ENCODE data around the gene SAMD11.
"Not testable (repeated sequence)": the region's sequence is repeated elsewhere in the genome, so short reads cannot be mapped to it uniquely, and the experiment has no call there.

The SAMD11 gene, protein sequence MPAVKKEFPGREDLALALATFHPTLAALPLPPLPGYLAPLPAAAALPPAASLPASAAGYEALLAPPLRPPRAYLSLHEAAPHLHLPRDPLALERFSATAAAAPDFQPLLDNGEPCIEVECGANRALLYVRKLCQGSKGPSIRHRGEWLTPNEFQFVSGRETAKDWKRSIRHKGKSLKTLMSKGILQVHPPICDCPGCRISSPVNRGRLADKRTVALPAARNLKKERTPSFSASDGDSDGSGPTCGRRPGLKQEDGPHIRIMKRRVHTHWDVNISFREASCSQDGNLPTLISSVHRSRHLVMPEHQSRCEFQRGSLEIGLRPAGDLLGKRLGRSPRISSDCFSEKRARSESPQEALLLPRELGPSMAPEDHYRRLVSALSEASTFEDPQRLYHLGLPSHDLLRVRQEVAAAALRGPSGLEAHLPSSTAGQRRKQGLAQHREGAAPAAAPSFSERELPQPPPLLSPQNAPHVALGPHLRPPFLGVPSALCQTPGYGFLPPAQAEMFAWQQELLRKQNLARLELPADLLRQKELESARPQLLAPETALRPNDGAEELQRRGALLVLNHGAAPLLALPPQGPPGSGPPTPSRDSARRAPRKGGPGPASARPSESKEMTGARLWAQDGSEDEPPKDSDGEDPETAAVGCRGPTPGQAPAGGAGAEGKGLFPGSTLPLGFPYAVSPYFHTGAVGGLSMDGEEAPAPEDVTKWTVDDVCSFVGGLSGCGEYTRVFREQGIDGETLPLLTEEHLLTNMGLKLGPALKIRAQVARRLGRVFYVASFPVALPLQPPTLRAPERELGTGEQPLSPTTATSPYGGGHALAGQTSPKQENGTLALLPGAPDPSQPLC

GRCh38 chr1:923131-923990 lies at the start of gene SAMD11:
TSS of gene SAMD11 (plus strand) at chr1:923923. CDS start at chr1:924432, 509 bp downstream.
- peak; percentile 48 for DNase-seq

DNA sequence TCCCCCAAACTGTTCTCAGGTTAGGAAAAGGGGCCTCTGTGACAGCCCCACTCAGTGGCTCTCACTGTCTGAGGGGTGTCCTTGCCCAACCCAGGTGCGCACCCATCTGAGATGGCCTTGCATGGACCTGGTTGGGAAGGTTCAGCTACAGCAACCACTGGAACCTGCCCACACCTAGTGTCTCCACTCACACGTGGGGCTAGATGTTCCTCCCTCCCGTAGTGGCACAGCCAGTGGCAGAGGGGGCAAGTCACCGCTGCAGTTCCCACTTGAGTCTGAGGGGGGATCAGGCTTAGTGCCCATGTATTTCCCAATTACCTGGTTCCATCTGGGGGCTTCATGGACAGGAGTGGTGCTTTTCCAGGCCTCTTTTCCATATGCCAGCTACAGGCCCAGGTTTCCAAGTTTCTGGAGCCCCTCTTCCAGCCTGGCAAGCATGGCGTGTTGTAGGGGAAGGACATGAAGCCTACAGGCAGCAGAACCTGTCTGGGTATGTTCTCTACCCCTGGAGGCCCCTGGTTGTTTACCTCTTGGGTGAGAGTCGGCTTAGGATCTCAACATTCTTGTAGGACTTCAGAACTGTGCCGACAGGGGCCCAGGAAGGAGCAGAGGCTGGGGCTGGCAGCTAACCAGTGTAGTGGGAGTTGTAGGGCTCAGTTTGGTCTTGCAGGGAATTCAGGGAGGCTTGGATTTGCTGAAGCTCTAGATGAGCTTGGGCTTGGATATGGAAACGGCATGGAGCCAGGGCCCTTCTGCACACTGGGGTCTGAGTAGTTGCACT lies 47.1 kb upstream of the SAMD11 start:
- DNase-seq = not testable (repeated sequence)

DNA sequence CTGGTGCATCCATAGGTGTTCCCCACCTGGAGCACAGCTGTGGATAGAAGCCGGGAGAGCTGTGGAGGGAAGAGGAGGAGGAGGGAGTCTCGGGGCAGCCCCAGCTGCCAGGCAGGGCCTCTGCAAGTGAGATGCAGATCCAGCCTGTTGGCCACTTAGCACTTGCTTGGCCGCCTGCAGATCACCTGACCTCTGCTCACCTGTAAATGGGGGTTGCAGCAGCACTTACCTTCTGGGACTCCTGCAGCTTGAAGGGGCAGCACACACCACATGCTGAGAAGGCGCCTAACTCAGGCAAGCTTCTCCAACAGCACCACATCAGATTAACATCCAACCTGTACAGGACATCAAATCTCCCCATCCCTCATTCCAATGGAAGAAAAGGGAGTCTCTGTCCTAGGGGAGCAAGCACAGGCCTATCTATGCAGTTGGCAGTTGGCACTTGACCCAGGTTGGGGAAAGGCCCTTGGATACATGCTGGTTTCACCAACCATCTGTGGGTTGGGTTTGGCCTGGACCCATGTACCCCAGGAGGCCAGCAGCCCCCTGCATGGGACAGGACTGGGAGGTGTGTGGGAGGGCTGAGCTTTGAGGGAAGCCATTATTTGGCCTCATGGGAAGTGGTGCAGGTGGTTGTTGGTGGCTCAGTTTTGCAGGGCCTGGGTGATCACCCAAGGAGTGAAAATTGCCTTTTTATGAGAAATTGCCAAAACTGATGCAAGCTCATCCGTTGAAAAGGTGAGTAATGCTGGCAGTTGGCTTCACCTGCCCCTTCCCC lies 46.3 kb upstream of the SAMD11 start:
- not testable (repeated sequence) for DNase-seq

DNA sequence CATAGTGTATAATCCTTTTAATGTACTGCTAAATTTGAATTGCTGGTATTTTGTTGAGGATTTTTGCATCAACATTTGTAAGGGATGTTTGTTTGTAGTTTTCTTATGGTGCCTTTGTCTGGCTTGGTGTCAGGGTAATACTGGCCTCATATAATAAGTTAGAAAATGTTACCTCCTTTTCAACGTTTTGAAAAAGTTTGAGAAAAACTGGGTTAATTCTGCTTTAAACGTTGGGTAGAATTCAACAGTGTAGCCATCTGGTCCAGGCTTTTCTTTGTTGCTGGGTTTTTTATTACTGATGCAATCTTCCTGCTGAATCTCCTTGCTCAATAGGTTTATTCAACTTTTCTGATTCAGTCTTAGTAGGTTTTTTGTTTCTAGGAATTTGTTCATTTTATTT lies 43.2 kb upstream of the SAMD11 start:
- peak; percentile 32 for DNase-seq

GRCh38 chr1:880915-881314 lies 42.8 kb upstream of the SAMD11 start:
- not testable (repeated sequence) for DNase-seq

DNA sequence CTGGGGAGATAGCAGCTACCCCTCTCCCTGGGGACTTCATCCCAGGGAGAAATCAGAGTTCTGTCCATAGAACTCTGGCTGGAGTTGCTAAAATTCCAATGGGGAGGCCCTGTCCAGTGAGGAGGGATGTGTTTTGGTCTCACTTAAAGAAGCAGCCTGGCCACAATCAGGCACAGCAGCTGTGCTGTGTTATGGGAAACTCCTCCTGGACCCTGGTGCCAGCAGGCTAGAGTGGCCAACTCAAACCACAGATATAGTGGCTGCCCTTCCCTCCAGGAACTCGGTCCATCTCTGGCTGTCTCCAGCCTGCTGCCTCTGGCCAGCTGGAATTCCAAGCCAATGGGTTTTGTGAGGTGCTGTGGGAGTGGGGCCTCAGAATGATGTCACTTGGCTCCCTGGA lies 37.4 kb upstream of the SAMD11 start:
- no peak for DNase-seq

GRCh38 chr1:886760-887159 lies 37.0 kb upstream of the SAMD11 start:
- DNase-seq = no peak

- no peak for DNase-seq
Measured at GRCh38 chr1:888297-888696, 35.4 kb upstream of the SAMD11 start.

- DNase-seq = not testable (repeated sequence)
Measured at GRCh38 chr1:889774-890173, 33.9 kb upstream of the SAMD11 start.

DNA sequence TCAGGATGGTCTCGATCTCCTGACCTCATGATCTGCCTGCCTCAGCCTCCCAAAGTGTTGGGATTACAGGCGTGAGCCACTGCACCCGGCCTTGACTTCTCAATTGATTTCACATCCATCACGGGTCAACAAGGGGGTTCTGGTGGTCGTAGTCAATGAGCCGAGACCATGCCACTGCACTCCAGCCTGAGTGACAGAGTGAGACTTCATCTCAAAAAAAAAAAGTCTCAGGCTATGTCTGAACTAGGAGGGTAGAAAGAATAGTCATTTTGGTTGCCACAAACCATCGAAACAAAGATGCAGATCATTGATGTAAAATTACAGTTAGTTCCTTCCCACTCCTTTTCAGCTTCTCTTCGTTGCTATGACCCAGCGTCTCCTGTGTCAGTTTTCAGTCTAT lies 33.5 kb upstream of the SAMD11 start:
- DNase-seq = not testable (repeated sequence)

DNA sequence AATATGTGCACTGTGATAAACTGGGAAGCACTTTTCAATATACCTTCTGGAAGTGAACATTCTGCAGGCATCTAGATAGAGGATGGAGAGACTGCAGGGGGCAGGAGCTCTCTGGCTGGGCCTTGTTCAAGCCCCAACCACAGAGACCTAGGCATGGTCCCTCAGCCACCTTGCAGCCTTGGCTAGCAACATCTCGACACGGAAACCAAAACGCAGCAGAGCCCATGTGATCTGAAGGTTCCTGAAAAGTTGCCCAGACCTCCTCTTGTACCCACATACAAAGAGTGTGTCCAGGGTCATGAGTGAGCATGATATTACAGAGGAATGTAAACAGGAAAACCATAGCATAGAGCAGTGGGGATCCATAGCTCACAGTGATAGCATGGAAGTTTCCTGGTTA lies 33.1 kb upstream of the SAMD11 start:
- no peak for DNase-seq

GRCh38 chr1:897226-897625 lies 26.5 kb upstream of the SAMD11 start:
- DNase-seq = no peak

DNA sequence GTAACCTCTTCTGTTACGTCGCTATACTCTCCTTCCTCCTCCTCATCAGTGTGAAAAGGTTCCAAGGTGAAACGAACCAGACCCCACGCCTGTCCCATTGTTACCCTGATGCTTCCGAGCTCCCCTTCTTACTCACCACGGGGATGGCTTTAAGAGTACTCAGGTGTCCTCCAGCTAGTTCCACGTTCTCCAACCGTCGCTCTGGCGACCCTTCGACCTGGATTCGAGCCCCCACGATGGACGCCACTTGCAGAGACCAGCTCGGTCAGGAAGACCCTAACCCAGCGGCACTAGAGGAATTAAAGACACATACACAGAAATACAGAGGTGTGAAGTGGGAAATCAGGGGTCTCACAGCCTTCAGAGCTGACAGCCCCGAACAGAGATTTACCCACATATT lies 25.8 kb upstream of the SAMD11 start:
- not testable (repeated sequence) for DNase-seq

GRCh38 chr1:899636-900317 lies 23.9 kb upstream of the SAMD11 start:
- no peak for DNase-seq

DNA sequence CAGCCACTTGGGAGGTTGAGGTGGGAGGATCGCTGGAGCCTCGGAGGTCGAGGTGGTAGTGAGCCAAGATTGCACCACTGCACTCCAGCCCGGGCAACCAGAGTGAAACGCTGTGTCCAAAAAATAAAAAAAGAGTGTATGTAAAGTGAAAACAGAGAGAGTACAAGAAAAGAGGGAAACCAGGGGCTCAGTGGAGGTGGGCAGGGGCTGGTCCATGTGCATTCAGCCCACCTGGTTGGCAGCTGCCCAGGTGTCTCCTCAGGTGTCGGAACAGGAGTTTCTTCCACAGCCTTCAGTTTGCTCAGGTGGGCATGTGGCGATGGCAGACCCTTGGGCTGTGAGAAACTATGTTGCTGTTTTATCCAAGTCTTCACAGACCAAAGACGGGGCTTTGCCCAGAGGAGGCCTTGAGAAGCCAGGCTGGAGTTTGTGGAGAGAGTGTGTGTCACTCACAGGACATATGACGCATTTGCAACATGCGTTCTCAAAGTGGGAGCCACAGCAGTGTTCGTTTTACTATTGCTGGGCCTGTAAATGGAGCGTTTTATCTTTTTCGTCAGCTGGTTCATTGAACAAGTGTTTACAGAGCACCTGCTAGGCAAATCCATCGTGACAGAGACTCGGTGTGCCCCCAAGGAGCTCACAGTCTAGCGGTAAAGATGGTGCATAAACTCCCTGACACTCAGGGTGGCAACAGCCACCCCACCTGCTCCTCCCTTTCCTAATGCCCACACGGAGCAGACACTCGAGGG lies 22.4 kb upstream of the SAMD11 start:
- no peak for DNase-seq

DNA sequence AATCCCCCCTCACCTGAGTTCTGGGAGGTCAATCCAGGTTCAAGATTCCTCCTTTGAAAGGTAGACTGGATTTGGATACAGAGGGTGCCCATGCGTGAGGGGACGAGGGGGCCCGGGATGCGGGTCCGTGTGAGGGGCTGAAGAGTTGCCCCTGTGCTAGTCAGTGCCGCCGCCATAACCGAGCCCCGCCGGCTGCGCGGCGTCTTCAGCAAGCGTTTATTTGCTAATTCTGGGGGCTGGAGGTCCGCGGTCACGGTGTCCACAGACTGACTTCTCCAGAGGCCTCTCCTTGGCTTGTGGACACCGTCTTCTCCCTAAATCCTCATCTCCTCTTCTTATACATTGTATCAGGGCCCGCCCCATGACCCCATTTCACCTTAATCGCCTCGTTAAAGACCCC lies 20.9 kb upstream of the SAMD11 start:
- no peak for DNase-seq

GRCh38 chr1:903305-903704 lies 20.4 kb upstream of the SAMD11 start:
- no peak for DNase-seq

DNA sequence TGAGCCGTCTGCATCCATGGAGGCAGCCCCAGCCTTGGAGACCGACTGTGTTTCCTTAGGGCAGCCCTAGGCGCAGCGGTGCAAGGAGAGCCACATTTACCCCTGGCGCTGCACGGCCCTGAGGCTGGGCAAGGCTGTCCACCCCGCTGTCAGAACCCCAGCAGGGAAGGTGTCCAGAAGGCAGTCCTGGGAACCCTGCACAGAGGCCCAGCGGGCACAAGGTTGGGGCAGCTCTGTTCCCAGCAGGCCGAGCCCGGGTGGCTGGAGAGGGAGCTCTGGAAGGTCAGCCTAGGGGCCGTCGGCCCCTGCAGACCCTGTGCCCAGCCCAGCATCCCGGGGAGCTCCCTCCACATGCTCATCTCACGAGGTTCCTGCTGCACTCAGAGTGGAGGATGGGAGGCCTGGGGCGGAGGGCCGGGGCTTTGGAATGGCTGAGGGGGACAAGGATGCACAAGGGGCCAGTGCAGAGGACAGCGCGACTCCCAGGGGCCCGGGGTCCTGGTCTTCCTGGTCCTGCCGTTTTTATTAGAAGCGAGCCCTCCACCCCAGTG lies 19.9 kb upstream of the SAMD11 start:
- DNase-seq = no peak

DNA sequence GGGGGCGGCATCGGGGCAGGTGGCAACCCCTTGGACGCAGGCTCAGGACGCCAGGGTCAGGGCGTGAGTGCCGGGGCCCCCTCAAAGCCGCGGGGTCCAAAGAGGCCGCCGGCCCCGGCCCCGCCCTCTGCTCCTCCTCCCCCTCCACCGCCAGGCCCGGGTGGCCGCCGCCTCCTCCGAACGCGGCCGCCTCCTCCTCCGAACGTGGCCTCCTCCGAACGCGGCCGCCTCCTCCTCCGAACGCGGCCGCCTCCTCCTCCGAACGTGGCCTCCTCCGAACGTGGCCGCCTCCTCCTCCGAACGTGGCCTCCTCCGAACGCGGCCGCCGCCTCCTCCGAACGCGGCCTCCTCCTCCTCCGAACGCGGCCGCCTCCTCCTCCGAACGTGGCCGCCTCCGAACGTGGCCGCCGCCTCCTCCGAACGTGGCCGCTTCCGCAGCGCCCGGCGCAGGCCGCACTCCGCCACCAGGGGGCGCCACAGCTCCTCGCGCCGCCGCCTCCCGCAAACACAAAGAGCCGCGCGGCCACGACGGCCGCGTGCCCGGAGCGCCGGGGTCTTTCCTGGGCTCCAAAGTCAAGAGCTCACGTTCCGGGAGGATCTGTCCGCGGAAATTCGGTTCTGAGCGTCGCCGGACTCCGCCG lies 19.3 kb upstream of the SAMD11 start:
- peak; percentile 20 for DNase-seq
